ENCODE data around the gene ASAP3. TPM values are rescaled to one million over a fixed set of nuclear protein-coding genes. Genes with fewer than 3 reads are reported as not detected.

ASAP3 gene
- total and polyA plus RNA-seq, 9 of the 15 experiments (the other 6 are each of a cell fraction or from before 2014, with no cell fraction given), result 1.7 to 31.2 (median 17.4) TPM

DNA sequence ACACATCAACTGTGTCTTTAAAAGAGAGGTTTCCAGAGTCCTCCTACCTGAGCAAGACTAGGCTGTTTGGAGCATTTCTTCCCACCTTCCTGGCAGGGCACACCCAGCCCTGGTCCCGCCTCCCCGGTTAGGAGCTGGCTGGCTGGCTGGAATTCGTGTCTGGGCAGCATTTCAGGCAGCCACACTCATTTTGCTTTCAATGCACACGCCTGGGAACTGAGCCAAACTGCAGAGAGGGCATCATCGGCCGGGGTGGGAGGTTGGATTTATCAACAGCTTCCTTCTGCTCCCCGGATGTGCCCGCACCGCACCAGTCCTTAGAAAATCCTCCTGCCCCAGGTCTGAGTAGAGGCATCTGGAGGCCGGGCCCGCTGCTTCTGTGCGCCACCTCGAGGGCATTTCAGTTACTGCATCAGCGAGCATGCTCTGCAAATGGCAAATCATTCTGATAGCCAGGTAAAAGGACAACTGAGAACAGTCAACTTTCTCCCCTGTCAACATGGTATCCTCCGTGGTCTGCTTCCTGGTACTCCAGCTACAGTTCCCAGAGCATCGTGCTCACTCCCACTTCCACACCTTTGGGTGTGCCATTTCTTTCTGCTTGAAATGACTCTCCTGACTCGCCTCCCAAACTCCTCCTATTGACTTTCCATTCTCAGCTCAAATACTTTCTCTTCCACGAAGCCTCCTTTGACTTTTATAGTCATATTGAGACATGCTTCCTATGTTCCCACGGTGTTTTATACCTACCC, 80.1 kb downstream of the ASAP3 start (continued):
- no peak for TF ChIP-seq THAP7 (CRISPR knock-in tag; IDR thresholded peaks at IDR 0.05)
- TF ChIP-seq RB1 (IDR thresholded peaks at IDR 0.05; ENCODE audit: low read depth), result no peak; the same call in 1 of the 2 replicates
- no peak for TF ChIP-seq GTF2E2 (tag; IDR thresholded peaks at IDR 0.05)
- no peak for TF ChIP-seq ZNF561 (CRISPR knock-in tag; conservative IDR thresholded peaks at IDR 0.05)
- no peak for TF ChIP-seq ZNF717 (CRISPR knock-in tag; IDR thresholded peaks at IDR 0.05)
- TF ChIP-seq TAF9B (IDR thresholded peaks at IDR 0.05; ENCODE audit: partially characterized antibody), result no peak
- TF ChIP-seq MCM5 (IDR thresholded peaks at IDR 0.05; ENCODE audit: low read depth), result no peak
- no peak for TF ChIP-seq SAP30 (IDR thresholded peaks at IDR 0.05; ENCODE audit: borderline replicate concordance, insufficient read depth, low read depth, low read length, poor library complexity, severe bottlenecking)
- no peak for TF ChIP-seq ZNF165 (CRISPR knock-in tag; IDR thresholded peaks at IDR 0.05; ENCODE audit: borderline replicate concordance)
- no peak for TF ChIP-seq SRSF1 (IDR thresholded peaks at IDR 0.05; ENCODE audit: low read depth, low read length)
- TF ChIP-seq ZNF445 (CRISPR knock-in tag; IDR thresholded peaks at IDR 0.05; ENCODE audit: low read depth), result no peak
- TF ChIP-seq ARHGAP35 (IDR thresholded peaks at IDR 0.05; ENCODE audit: partially characterized antibody), result no peak
- TF ChIP-seq CBX5 (IDR thresholded peaks at IDR 0.05; ENCODE audit: borderline replicate concordance, low read depth), result no peak
- TF ChIP-seq ZBTB49 (CRISPR knock-in tag; IDR thresholded peaks at IDR 0.05; ENCODE audit: borderline replicate concordance), result 0 out of 2 replicates have a peak, but pooled peaks have one; percentile 56
- no peak for TF ChIP-seq SMARCB1 (IDR thresholded peaks at IDR 0.05; ENCODE audit: insufficient read length, low read depth)
- TF ChIP-seq NKRF (IDR thresholded peaks at IDR 0.05; ENCODE audit: borderline replicate concordance), result no peak
- TF ChIP-seq BCL6 (CRISPR knock-in tag; IDR thresholded peaks at IDR 0.05), result no peak
- TF ChIP-seq KLF16 (IDR thresholded peaks at IDR 0.05), result peak; percentile 46; the same call in 1 of the 2 replicates
- TF ChIP-seq FIP1L1 (IDR thresholded peaks at IDR 0.05; ENCODE audit: low read depth, low read length, poor library complexity, severe bottlenecking), result no peak
- no peak for TF ChIP-seq MCM2 (IDR thresholded peaks at IDR 0.05; ENCODE audit: low read depth)
- no peak for TF ChIP-seq KLF1 (tag; IDR thresholded peaks at IDR 0.05)
- no peak for TF ChIP-seq KHSRP (IDR thresholded peaks at IDR 0.05)
- TF ChIP-seq ZNF280A (IDR thresholded peaks at IDR 0.05; ENCODE audit: low read depth, partially characterized antibody), result no peak
- TF ChIP-seq BRD9 (IDR thresholded peaks at IDR 0.05; ENCODE audit: low read depth, partially characterized antibody), result no peak
